Chondrocyte (in vitro differentiated cells): ENCODE results near the gene LMX1B. TPM values are rescaled to one million over a fixed set of nuclear protein-coding genes. Genes with fewer than 3 reads are reported as not detected.

Source experiments
- DNase-seq: peaks from one replicate; pipeline ENCODE4 v3.0.0; 2021; ENCODE audit warnings: mixed read lengths, low spot score
- H3K27ac Mint-ChIP-seq: one replicate; pipeline ENCODE4 v1.8.0; 2021; ENCODE audit warnings: mild to moderate bottlenecking, moderate library complexity, mixed read lengths; ENCODE audit not compliant: unreplicated experiment
- H3K27me3 Mint-ChIP-seq: 2 replicates; pipeline ENCODE4 v1.8.0; 2021; ENCODE audit warnings: low read depth, mixed read lengths
- H3K36me3 Mint-ChIP-seq: 2 replicates; pipeline ENCODE4 v1.8.0; 2021; ENCODE audit warnings: low read depth, mixed read lengths
- H3K4me1 Mint-ChIP-seq: 2 replicates; pipeline ENCODE4 v1.8.0; 2021; ENCODE audit warnings: low read depth, mild to moderate bottlenecking, mixed read lengths
- H3K4me3 Mint-ChIP-seq: one replicate; pipeline ENCODE4 v1.8.0; 2021; ENCODE audit warnings: mild to moderate bottlenecking, moderate library complexity, mixed read lengths; ENCODE audit not compliant: unreplicated experiment
- H3K9me3 Mint-ChIP-seq: 2 replicates; pipeline ENCODE4 v1.8.0; 2021; ENCODE audit warnings: low read depth, mixed read lengths
- CTCF ChIP-seq: fragments of 200-600 bp; sonication (generic); IDR thresholded peaks from 2 replicates; pipeline ENCODE4 v1.5.0; 2021; ENCODE audit warnings: antibody characterized with exemption, mild to moderate bottlenecking, moderate library complexity
- total RNA-seq: library from RNA; stranded (reverse); gene quantifications from 3 replicates; pipeline ENCODE4 v1.2.1, GENCODE V29; 2021

The LMX1B gene
- total RNA-seq, 1 donor from 2014 or later: not detected

- TF ChIP-seq CTCF: peak; percentile 37
- Mint-ChIP-seq H3K4me1 (peaks cover 18% of the 10 kb centered on the region), H3K36me3 (no peaks in the 10 kb centered on the region), H3K4me3 (no peak overlapping the region), H3K27me3 (peaks cover 11% of the 10 kb centered on the region), H3K27ac (no peak overlapping the region), H3K9me3 (no peaks in the 10 kb centered on the region)
- DNase-seq: no peak
Observed at GRCh38 chr9:126661521-126662251, 48.0 kb downstream of the LMX1B start.

GRCh38 chr9:126663661-126664072 is 49.9 kb downstream of the LMX1B start:
- Mint-ChIP-seq H3K4me1 (peaks cover 18% of the 10 kb centered on the region), H3K9me3 (no peaks in the 10 kb centered on the region), H3K27me3 (peaks cover 6% of the 10 kb centered on the region), H3K27ac (no peak overlapping the region), H3K36me3 (no peaks in the 10 kb centered on the region), H3K4me3 (no peak overlapping the region)
- DNase-seq: no peak
- TF ChIP-seq CTCF: no peak

GRCh38 chr9:126664900-126665643 is 51.3 kb downstream of the LMX1B start:
- TF ChIP-seq CTCF: no peak
- no peaks in the 10 kb centered on the region for H3K9me3 Mint-ChIP-seq
- H3K4me1 Mint-ChIP-seq: peaks cover 18% of the 10 kb centered on the region
- no peaks in the 10 kb centered on the region for H3K36me3 Mint-ChIP-seq
- peak overlapping the region; percentile 61 for H3K4me3 Mint-ChIP-seq
- no peak overlapping the region for H3K27ac Mint-ChIP-seq
- H3K27me3 Mint-ChIP-seq: peaks cover 6% of the 10 kb centered on the region
- no peak for DNase-seq

GRCh38 chr9:126665644-126666035 is 51.9 kb downstream of the LMX1B start:
- no peaks in the 10 kb centered on the region for H3K36me3 Mint-ChIP-seq
- H3K4me1 Mint-ChIP-seq: peaks cover 18% of the 10 kb centered on the region
- no peak for DNase-seq
- TF ChIP-seq CTCF: no peak
- H3K9me3 Mint-ChIP-seq: no peaks in the 10 kb centered on the region
- no peak overlapping the region for H3K27ac Mint-ChIP-seq
- H3K27me3 Mint-ChIP-seq: peaks cover 6% of the 10 kb centered on the region
- H3K4me3 Mint-ChIP-seq: no peak overlapping the region

GRCh38 chr9:126666155-126666803 is 52.6 kb downstream of the LMX1B start:
- no peak for TF ChIP-seq CTCF
- H3K4me3 Mint-ChIP-seq: no peak overlapping the region
- H3K9me3 Mint-ChIP-seq: no peaks in the 10 kb centered on the region
- H3K4me1 Mint-ChIP-seq: peaks cover 18% of the 10 kb centered on the region
- peaks cover 6% of the 10 kb centered on the region for H3K27me3 Mint-ChIP-seq
- no peak overlapping the region for H3K27ac Mint-ChIP-seq
- DNase-seq: no peak
- H3K36me3 Mint-ChIP-seq: no peaks in the 10 kb centered on the region
